Uterus (tissue), 4 donors: ENCODE results near the gene CFAP300. TPM values are rescaled to one million over a fixed set of nuclear protein-coding genes. Genes with fewer than 3 reads are reported as not detected.

ENCODE experiments used
- DNase-seq, 2 donors: peaks; one replicate each; pipeline ENCODE4 v3.0.0-alpha.2; 2019 to 2020
- H3K27ac ChIP-seq, 2 donors: fragments of 200-600 bp; sonication (generic); 1 replicate in 1 of 2; 2 replicates in 1 of 2; pipeline ENCODE4 v1.5.1; 2016 to 2018
- H3K27me3 ChIP-seq, 2 donors: fragments of 200-600 bp; sonication (generic); one replicate each; pipeline ENCODE4 v1.5.1; 2018 to 2019; ENCODE audit warnings: control low read depth in 1 of 2
- H3K36me3 ChIP-seq, 2 donors: fragments of 200-600 bp; sonication (generic); one replicate each; pipeline ENCODE4 v1.5.1; 2019; ENCODE audit warnings: control low read depth in 1 of 2
- H3K4me1 ChIP-seq, 2 donors: fragments of 200-600 bp; sonication (generic); one replicate each; pipeline ENCODE4 v1.5.1; 2018 to 2019; ENCODE audit warnings: control low read depth in 1 of 2
- H3K4me3 ChIP-seq, 2 donors: fragments of 200-600 bp; sonication (generic); 1 replicate in 1 of 2; 2 replicates in 1 of 2; pipeline ENCODE4 v1.5.1; 2018 to 2019; ENCODE audit warnings: mild to moderate bottlenecking in 1 of 2
- H3K9me3 ChIP-seq, 2 donors: fragments of 200-600 bp; sonication (generic); one replicate each; pipeline ENCODE4 v1.5.1; 2019; ENCODE audit warnings: control low read depth in 1 of 2
- POLR2A ChIP-seq, 2 donors: fragments of 450-650 bp; IDR thresholded peaks; one replicate each; pipeline ENCODE4 v1.6.1; 2016; ENCODE audit warnings: antibody characterized with exemption in 2 of 2, mild to moderate bottlenecking in 1 of 2, moderate library complexity in 1 of 2
- intact Hi-C: fragments of 100-400 bp; cut with DNase I; formaldehyde crosslinking; loops from one replicate; pipeline ENCODE4 v1.15.1; 2023; ENCODE audit warnings: low total_unique reads
- total RNA-seq, 4 donors: library from RNA; depleted of rRNA in 3 of 4; stranded (reverse); fragments of >200 nt in 3 of 4; gene quantifications; one replicate each; pipeline versions ENCODE4 v1.1.0 to v1.2.4, GENCODE V29; 2014 to 2023
- TF ChIP-seq, protein P1 (sequence below), 4 experiments: fragments of 200-600 bp in 2 of 4; fragments of 450-650 bp in 2 of 4; sonication (generic) in 2 of 4; IDR thresholded peaks; one replicate each; pipeline ENCODE4 v1.5.1; 2016 to 2019; ENCODE audit warnings: antibody characterized with exemption in 4 of 4, mild to moderate bottlenecking in 2 of 4, moderate library complexity in 1 of 4
- donor health status: DM: yes; HTN: yes; CAD: no.

CFAP300 gene
- total RNA-seq, 4 donors from 2014 or later = 0.26 to 8.4 (median 4.3) TPM

DNA sequence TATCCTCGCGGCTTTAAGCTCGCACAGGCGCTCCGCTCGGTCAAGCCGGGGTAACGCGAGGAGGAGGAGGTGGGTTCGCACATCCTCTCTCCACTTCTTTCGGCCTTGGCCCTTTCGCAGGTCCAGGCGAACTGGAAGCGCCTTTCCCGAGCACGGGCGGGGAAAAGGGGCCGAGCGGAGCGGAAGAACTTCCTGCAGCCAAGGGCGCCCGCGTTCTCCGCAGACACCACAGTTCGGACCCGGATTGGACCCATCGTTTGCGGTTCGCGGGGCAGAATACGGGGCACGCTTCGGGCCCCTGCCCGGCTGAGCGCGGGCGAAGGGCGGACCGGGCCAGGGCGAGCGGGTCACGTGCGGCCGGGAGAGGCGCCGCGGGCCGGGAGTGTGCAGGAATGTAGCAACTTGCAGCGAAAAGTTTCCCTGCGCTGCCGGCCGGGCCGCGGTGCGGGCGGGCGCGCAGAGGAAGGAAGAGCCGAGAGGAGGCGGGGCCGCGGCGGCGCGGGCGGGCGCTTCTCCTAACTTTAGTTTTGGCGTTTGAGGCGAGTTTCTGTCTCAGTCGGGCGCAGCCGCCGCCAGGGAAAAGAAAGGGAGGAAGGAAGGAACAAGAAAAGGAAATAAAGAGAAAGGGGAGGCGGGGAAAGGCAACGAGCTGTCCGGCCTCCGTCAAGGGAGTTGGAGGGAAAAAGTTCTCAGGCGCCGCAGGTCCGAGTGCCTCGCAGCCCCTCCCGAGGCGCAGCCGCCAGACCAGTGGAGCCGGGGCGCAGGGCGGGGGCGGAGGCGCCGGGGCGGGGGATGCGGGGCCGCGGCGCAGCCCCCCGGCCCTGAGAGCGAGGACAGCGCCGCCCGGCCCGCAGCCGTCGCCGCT lies 62.9 kb downstream of the CFAP300 start, which contains the start of gene YAP1:
Gene YAP1 (plus strand): TSS at position 552 of the 865 bp plus-strand sequence. CDS start 402 bp downstream, outside the sequence.
- Histone ChIP-seq H3K36me3 (no peaks in the 10 kb centered on the region), H3K9me3 (no peaks in the 10 kb centered on the region), H3K4me3 (peak within 1 kb of the TSS; percentile 80 to 92), H3K4me1 (peaks cover 0 to 3% of the 10 kb centered on the region in 2 donors), H3K27me3 (no peaks in the 10 kb centered on the region), H3K27ac (peak within 1 kb of the TSS; percentile 98 to 99)
- TF ChIP-seq POLR2A (IDR thresholded peaks at IDR 0.05) = peak; percentile 71 to 78
- TF ChIP-seq, protein P1, sequence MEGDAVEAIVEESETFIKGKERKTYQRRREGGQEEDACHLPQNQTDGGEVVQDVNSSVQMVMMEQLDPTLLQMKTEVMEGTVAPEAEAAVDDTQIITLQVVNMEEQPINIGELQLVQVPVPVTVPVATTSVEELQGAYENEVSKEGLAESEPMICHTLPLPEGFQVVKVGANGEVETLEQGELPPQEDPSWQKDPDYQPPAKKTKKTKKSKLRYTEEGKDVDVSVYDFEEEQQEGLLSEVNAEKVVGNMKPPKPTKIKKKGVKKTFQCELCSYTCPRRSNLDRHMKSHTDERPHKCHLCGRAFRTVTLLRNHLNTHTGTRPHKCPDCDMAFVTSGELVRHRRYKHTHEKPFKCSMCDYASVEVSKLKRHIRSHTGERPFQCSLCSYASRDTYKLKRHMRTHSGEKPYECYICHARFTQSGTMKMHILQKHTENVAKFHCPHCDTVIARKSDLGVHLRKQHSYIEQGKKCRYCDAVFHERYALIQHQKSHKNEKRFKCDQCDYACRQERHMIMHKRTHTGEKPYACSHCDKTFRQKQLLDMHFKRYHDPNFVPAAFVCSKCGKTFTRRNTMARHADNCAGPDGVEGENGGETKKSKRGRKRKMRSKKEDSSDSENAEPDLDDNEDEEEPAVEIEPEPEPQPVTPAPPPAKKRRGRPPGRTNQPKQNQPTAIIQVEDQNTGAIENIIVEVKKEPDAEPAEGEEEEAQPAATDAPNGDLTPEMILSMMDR (IDR thresholded peaks at IDR 0.05) = peak in 2 of 4 experiments; percentile 7 to 35
- DNase-seq = peak; percentile 88 to 93
- intact Hi-C loops = no loop called here

DNA sequence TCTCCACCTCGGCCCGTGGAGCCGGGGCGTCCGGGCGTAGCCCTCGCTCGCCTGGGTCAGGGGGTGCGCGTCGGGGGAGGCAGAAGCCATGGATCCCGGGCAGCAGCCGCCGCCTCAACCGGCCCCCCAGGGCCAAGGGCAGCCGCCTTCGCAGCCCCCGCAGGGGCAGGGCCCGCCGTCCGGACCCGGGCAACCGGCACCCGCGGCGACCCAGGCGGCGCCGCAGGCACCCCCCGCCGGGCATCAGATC lies 63.4 kb downstream of the CFAP300 start:
- DNase-seq = no peak
- H3K36me3 ChIP-seq = no peaks in the 10 kb centered on the region
- peaks cover 0 to 3% of the 10 kb centered on the region in 2 donors for H3K4me1 ChIP-seq
- no peaks in the 10 kb centered on the region for H3K9me3 ChIP-seq
- peak overlapping the region; percentile 98 to 99 for H3K27ac ChIP-seq
- H3K27me3 ChIP-seq = no peaks in the 10 kb centered on the region
- intact Hi-C loops = no loop called here
- peak overlapping the region; percentile 80 to 92 for H3K4me3 ChIP-seq
- TF ChIP-seq, protein P1 (IDR thresholded peaks at IDR 0.05) = no peak
- no peak for TF ChIP-seq POLR2A (IDR thresholded peaks at IDR 0.05)

DNA sequence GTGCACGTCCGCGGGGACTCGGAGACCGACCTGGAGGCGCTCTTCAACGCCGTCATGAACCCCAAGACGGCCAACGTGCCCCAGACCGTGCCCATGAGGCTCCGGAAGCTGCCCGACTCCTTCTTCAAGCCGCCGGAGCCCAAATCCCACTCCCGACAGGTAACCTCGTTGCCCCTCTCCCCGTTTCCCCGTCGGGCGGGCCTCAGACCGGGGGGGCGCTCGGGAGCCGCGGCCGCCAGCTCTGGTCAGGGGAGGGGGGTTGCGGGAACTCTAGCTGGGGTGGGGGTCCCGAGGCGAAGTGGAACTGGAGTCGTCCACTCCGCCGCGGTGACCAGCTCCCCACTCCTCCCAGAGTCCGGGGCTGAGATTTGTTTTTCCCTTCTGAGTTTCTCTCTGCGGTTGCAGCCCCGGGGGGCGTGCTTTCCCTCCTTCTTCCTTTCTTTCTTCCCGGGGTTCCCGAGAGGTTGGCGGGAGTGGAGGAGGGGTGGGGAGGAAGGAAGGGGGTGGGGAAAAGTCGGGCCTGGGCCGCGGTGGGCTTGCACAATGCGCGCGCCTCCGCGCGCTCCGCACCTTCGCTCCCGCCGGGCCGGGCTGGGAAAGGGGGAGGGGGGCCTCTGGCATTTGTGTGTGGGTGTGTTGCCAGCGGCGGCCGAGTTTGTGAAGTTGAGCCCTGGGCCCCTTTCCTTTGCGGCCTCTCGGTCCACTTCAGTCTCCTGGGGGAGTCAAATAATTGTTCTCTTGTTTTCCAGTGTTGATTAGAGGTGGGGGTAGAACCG lies 64.0 kb downstream of the CFAP300 start:
- no peaks in the 10 kb centered on the region for H3K36me3 ChIP-seq
- no peaks in the 10 kb centered on the region for H3K9me3 ChIP-seq
- TF ChIP-seq POLR2A (IDR thresholded peaks at IDR 0.05) = peak in 1 of 2 donors; percentile 11
- TF ChIP-seq, protein P1 (IDR thresholded peaks at IDR 0.05) = peak in 2 of 4 experiments; percentile 12 to 26
- H3K4me3 ChIP-seq = peak overlapping the region; percentile 80 to 92
- peak overlapping the region; percentile 98 to 99 for H3K27ac ChIP-seq
- H3K27me3 ChIP-seq = no peaks in the 10 kb centered on the region
- intact Hi-C loops = no loop called here
- peak; percentile 81 to 87 for DNase-seq
- peaks cover 0 to 3% of the 10 kb centered on the region in 2 donors for H3K4me1 ChIP-seq

DNA sequence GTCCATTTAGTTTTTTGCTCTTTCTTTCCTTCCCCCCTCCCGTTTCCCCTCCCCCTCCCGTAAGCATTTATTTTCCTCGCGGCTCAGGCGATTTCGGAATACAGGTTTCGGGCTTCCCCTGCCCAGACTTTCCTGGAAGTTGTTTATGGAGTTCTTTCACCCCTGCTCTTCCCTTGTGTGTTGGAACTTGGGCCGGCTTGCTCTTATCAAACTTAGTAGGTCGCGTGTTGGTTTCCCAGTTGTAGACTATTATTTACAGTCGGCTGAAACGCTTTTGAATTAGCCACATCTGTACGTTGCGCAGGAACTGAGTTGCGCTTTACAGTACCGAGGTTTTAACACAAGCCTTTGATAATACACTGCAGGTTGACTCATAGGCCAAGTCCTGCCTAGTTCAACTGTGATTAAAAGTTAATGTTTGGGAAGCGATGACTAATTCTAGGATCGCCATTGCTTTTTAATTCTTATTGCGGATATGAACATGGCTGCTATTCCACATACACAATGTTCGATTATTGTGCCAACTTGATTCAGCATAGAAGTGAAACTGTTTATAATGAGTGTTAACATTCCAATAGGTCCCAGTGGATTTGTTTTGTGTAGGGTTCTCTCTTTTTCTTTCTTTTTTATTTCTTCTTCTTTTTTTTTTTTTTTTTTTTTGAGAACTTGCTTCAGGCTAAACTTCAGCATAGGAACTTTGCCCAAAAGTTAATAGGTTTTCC lies 64.7 kb downstream of the CFAP300 start:
- intact Hi-C loops = no loop called here
- Histone ChIP-seq H3K9me3 (no peaks in the 10 kb centered on the region), H3K36me3 (no peaks in the 10 kb centered on the region), H3K4me3 (peak overlapping the region; percentile 80 to 92), H3K27ac (peak overlapping the region; percentile 98 to 99), H3K27me3 (no peaks in the 10 kb centered on the region), H3K4me1 (peaks cover 0 to 3% of the 10 kb centered on the region in 2 donors)
- peak; percentile 49 to 59 for DNase-seq
- peak; percentile 9 to 19 for TF ChIP-seq POLR2A (IDR thresholded peaks at IDR 0.05)
- TF ChIP-seq, protein P1 (IDR thresholded peaks at IDR 0.05) = no peak
